Peyer's patch (tissue), 4 donors: ENCODE results near the gene LTBP1.

ENCODE experiments used
- CTCF ChIP-seq, 6 experiments: fragments of 450-650 bp in 4 of 6; fragments of 200-600 bp in 2 of 6; sonication (generic) in 1 of 6; IDR thresholded peaks; one replicate each; pipeline ENCODE4 v1.5.1; 2017 to 2019; ENCODE audit warnings: antibody characterized with exemption in 6 of 6, mild to moderate bottlenecking in 3 of 6, moderate library complexity in 1 of 6
- POLR2A ChIP-seq, 2 donors: fragments of 450-650 bp; IDR thresholded peaks; one replicate each; pipeline ENCODE4 v1.5.1; 2017; ENCODE audit warnings: antibody characterized with exemption in 2 of 2, mild to moderate bottlenecking in 2 of 2, moderate library complexity in 2 of 2

DNA sequence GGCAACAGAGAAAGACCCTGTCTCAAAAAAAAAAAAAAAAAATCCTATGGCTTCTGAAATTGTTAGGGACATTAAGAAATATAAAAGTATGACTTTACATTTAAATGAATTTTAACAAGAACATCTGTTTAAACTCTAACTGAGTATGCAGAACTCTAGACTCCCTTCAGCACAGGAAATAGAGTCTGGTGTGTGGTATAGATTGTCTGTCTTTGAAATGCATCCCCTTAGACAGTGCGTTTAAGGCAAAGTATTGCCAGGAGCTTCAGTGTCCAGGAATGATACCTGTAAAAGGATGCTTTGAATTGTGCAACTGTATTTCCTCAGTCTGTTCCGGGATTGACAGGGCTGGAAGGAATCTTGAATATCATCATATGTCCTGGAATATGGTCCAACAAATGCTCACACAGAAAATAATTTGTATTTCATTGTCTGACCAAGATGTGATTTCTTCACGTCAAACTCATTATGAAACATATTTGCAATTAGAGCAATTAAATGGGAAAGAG, 396.7 kb downstream of the LTBP1 start:
- no peak for TF ChIP-seq CTCF (IDR thresholded peaks at IDR 0.05)
- no peak for TF ChIP-seq POLR2A (IDR thresholded peaks at IDR 0.05)
